ENCODE data around the gene STAM. TPM values are rescaled to one million over a fixed set of nuclear protein-coding genes. Genes with fewer than 3 reads are reported as not detected.

The STAM gene
- total and polyA plus RNA-seq, 9 of the 15 experiments (the other 6 are each of a cell fraction or from before 2014, with no cell fraction given) = 13.8 to 33.5 (median 26.4) TPM

- no peak for TF ChIP-seq GTF2B (IDR thresholded peaks at IDR 0.05; ENCODE audit: extremely low read depth, insufficient read length)
- TF ChIP-seq ARID1B (IDR thresholded peaks at IDR 0.05) = peak; percentile 92
- peak; percentile 49; the same call in 1 of the 2 replicates for TF ChIP-seq VEZF1 (CRISPR knock-in tag; IDR thresholded peaks at IDR 0.05)
- no peak for TF ChIP-seq ZNF668 (CRISPR knock-in tag; IDR thresholded peaks at IDR 0.05)
- no peak for TF ChIP-seq PTTG1 (tag; IDR thresholded peaks at IDR 0.05; ENCODE audit: low read depth)
- peak; percentile 95 for TF ChIP-seq JUND (IDR thresholded peaks at IDR 0.05; ENCODE audit: borderline replicate concordance, low read depth, low read length)
- TF ChIP-seq JUND (tag; IDR thresholded peaks at IDR 0.05; ENCODE audit: borderline replicate concordance, low read depth, low read length) = peak; percentile 97
- no peak for TF ChIP-seq KLF16 (IDR thresholded peaks at IDR 0.05)
- TF ChIP-seq C11orf30 (IDR thresholded peaks at IDR 0.05; ENCODE audit: low read depth) = no peak
Observed at GRCh38 chr10:17655567-17656146, 11.7 kb downstream of the STAM start (continued).

- no TSS peak for BruUV-seq (replicated peaks)
- H3K4me1 ChIP-seq (replicated peaks in 1 of 2; ENCODE audit: control insufficient read depth in 2 of 2, insufficient read depth in 2 of 2, low read length in 2 of 2) = peaks cover 22 to 65% of the 10 kb centered on the region in 2 experiments
- no peak overlapping the region for H3K9ac ChIP-seq (ENCODE audit: insufficient read depth in 1 of 2, low read depth in 2 of 2, low read length in 2 of 2)
- H3K79me2 ChIP-seq (ENCODE audit: control insufficient read depth, insufficient read depth, low read length) = peaks cover 96% of the 10 kb centered on the region
- DNase-seq (ENCODE audit: extremely low read depth in 1 of 4, low spot score in 3 of 4) (no peak), FAIRE-seq (no peak), ATAC-seq (peak; percentile 45)
- in situ Hi-C loops (cut with MboI) = no loop called here
- WGBS (ENCODE audit: insufficient coverage, low coverage, missing lambda C conversion rate) = 7% methylated on average over 1 of the region's 1 CpG
- no peak overlapping the region for H3K4me3 ChIP-seq
- H3K36me3 ChIP-seq (ENCODE audit: control insufficient read depth, insufficient read depth, low read length) = peaks cover 31% of the 10 kb centered on the region
- intact Hi-C loops (cut with micrococcal nuclease) = no loop called here
- no peaks in the 10 kb centered on the region for H3K27me3 ChIP-seq (ENCODE audit: control insufficient read depth in 2 of 2, insufficient read depth in 2 of 2, low read length in 2 of 2)
- 0 out of 2 replicates have a peak, but pooled peaks cover 2% of the 10 kb centered on the region for H3K9me3 ChIP-seq (replicated peaks; ENCODE audit: control insufficient read depth, insufficient read depth, low read depth, low read length)
- CTCF ChIA-PET (ENCODE audit: low intra/inter-chr PET ratio) = no interaction called here
- no peaks in the 10 kb centered on the region for H3K9me1 ChIP-seq (ENCODE audit: control insufficient read depth, insufficient read depth, low read length)
- peak overlapping the region; percentile 47 for H3K4me2 ChIP-seq (ENCODE audit: insufficient read depth, low read length)
- peak overlapping the region; percentile 18; the same call in 1 of the 3 replicates for H3K27ac ChIP-seq (ENCODE audit: extremely low read depth, low read depth, low read length)
- POLR2A ChIA-PET = no interaction called here
- peaks cover 13% of the 10 kb centered on the region; the same call in 1 of the 2 replicates for H4K20me1 ChIP-seq (replicated peaks; ENCODE audit: control insufficient read depth, insufficient read depth, low read length)
- H2AFZ ChIP-seq (ENCODE audit: low read depth, low read length) = no peak overlapping the region
- no peak for TF ChIP-seq MECOM (CRISPR knock-in tag; IDR thresholded peaks at IDR 0.05)
- no peak for TF ChIP-seq CBFA2T3 (IDR thresholded peaks at IDR 0.05)
- no peak for TF ChIP-seq TCFL5 (CRISPR knock-in tag; conservative IDR thresholded peaks at IDR 0.05)
- TF ChIP-seq SAP30 (IDR thresholded peaks at IDR 0.05; ENCODE audit: borderline replicate concordance, insufficient read depth, low read depth, low read length, poor library complexity, severe bottlenecking) = no peak
- no peak for TF ChIP-seq NR2F6 (CRISPR knock-in tag; IDR thresholded peaks at IDR 0.05)
- TF ChIP-seq MTA2 (IDR thresholded peaks at IDR 0.05; ENCODE audit: low read depth) = no peak
- no peak for TF ChIP-seq ZHX1 (conservative IDR thresholded peaks at IDR 0.05; ENCODE audit: low read length)
Observed at GRCh38 chr10:17657103-17657500, 13.2 kb downstream of the STAM start.
